Measurements from ENCODE around the gene MROH7.

- TF ChIP-seq ZFX (CRISPR knock-in tag; IDR thresholded peaks at IDR 0.05; ENCODE audit: low read depth) (no peak), ZNF567 (CRISPR knock-in tag; IDR thresholded peaks at IDR 0.05; ENCODE audit: borderline replicate concordance) (no peak), CTCF (CRISPR knock-in tag; IDR thresholded peaks at IDR 0.05) (no peak), PCBP2 (optimal IDR thresholded peaks at IDR 0.05; ENCODE audit: low read depth, low read length, poor library complexity, severe bottlenecking) (no peak), POLR2AphosphoS5 (IDR thresholded peaks at IDR 0.05; ENCODE audit: low read depth, low read length) (no peak), ATF3 (CRISPR knock-in tag; IDR thresholded peaks at IDR 0.05) (no peak), SKIL (CRISPR knock-in tag; IDR thresholded peaks at IDR 0.05; ENCODE audit: borderline replicate concordance) (no peak), ZNF740 (CRISPR knock-in tag; IDR thresholded peaks at IDR 0.05) (no peak), FOXA1 (IDR thresholded peaks at IDR 0.05) (no peak), FOXA1 (CRISPR knock-in tag; IDR thresholded peaks at IDR 0.05) (no peak), SNAPC5 (CRISPR knock-in tag; IDR thresholded peaks at IDR 0.05; ENCODE audit: borderline replicate concordance) (no peak), POLR2A (IDR thresholded peaks at IDR 0.05; ENCODE audit: insufficient read depth in 1 of 2, low read depth in 2 of 2, low read length in 2 of 2) (no peak), SMAD3 (CRISPR knock-in tag; IDR thresholded peaks at IDR 0.05) (no peak), BRF2 (CRISPR knock-in tag; IDR thresholded peaks at IDR 0.05) (no peak)
Observed at GRCh38 chr1:54665852-54666251, 24.3 kb downstream of the MROH7 start.

All from HepG2 (cell line).